HCT116 (cell line): Measurements from ENCODE around the gene ANO6. TPM values are rescaled to one million over a fixed set of nuclear protein-coding genes. Genes with fewer than 3 reads are reported as not detected.

ENCODE experiments used
- total RNA-seq: library from RNA; stranded (reverse); gene quantifications from one replicate; pipeline ENCODE4 v1.2.1, GENCODE V29; 2021; ENCODE audit not compliant: unreplicated experiment

ANO6 gene
- total RNA-seq, 1 experiment from 2014 or later: 36.7 TPM

Other genes with a start within 250 kb of the ANO6 start
- gene DBX2, start 165.0 kb upstream of the ANO6 start, total RNA-seq: not detected